Measurements from ENCODE around the gene PSMC3. TPM values are rescaled to one million over a fixed set of nuclear protein-coding genes. Genes with fewer than 3 reads are reported as not detected.

Gene PSMC3
- total RNA-seq, 1 experiment from 2014 or later: 275 TPM

GRCh38 chr11:47468598-47469214 is 42.5 kb upstream of the PSMC3 start:
- ATAC-seq (no peak), DNase-seq (no peak)
- H3K27me3 ChIP-seq (ENCODE audit: low read length): no peaks in the 10 kb centered on the region
- H3K9ac ChIP-seq (ENCODE audit: low read length): no peak overlapping the region
- no peak for TF ChIP-seq EZH2phosphoT487 (IDR thresholded peaks at IDR 0.05; ENCODE audit: borderline replicate concordance, low read length)
- no peak for TF ChIP-seq CTCF (conservative IDR thresholded peaks at IDR 0.05; ENCODE audit: low read depth, low read length)
- no peak for TF ChIP-seq EZH2 (IDR thresholded peaks at IDR 0.05; ENCODE audit: low read length, unreplicated experiment)
- no peaks in the 10 kb centered on the region for H4K20me1 ChIP-seq (ENCODE audit: low read length)
- H3K27ac ChIP-seq (ENCODE audit: low read length): no peak overlapping the region
- BruUV-seq (replicated peaks): no TSS peak
- 0 out of 2 replicates have a peak, but pooled peaks cover 6% of the 10 kb centered on the region for H3K79me2 ChIP-seq (ENCODE audit: low read length)
- no peaks in the 10 kb centered on the region for H3K9me3 ChIP-seq (ENCODE audit: low read length)
- POLR2A ChIA-PET (ENCODE audit: unreplicated experiment): no interaction called here
- intact Hi-C loops (cut with micrococcal nuclease): no loop called here
- CTCF ChIA-PET: no interaction called here
- H2AFZ ChIP-seq (ENCODE audit: low read length): no peak overlapping the region
- H3K4me3 ChIP-seq (ENCODE audit: low read length): no peak overlapping the region
- H3K36me3 ChIP-seq (ENCODE audit: low read depth, low read length): peaks cover 57% of the 10 kb centered on the region
- no peaks in the 10 kb centered on the region for H3K9me2 ChIP-seq (replicated peaks; ENCODE audit: low read length)
- H3F3A ChIP-seq (ENCODE audit: low read length, unreplicated experiment): no peaks in the 10 kb centered on the region
- H3K4me1 ChIP-seq (ENCODE audit: insufficient read depth, low read length): no peaks in the 10 kb centered on the region
- no peak overlapping the region for H3K4me2 ChIP-seq (ENCODE audit: low read length)

GRCh38 chr11:47467357-47467756 is 41.1 kb upstream of the PSMC3 start:
- no peak overlapping the region for H3K4me3 ChIP-seq (ENCODE audit: low read length)
- BruUV-seq (replicated peaks): TSS peak; percentile 7
- no peaks in the 10 kb centered on the region for H3K27me3 ChIP-seq (ENCODE audit: low read length)
- DNase-seq: no peak
- no peak overlapping the region for H3K9ac ChIP-seq (ENCODE audit: low read length)
- ATAC-seq: peak; percentile 27; the same call in 1 of the 2 replicates
- no peaks in the 10 kb centered on the region for H3K4me1 ChIP-seq (ENCODE audit: insufficient read depth, low read length)
- intact Hi-C loops (cut with micrococcal nuclease): no loop called here
- 0 out of 2 replicates have a peak, but pooled peaks cover 6% of the 10 kb centered on the region for H3K79me2 ChIP-seq (ENCODE audit: low read length)
- H4K20me1 ChIP-seq (ENCODE audit: low read length): no peaks in the 10 kb centered on the region
- H3K36me3 ChIP-seq (ENCODE audit: low read depth, low read length): peaks cover 44% of the 10 kb centered on the region
- H3K9me2 ChIP-seq (replicated peaks; ENCODE audit: low read length): no peaks in the 10 kb centered on the region
- H3K4me2 ChIP-seq (ENCODE audit: low read length): no peak overlapping the region
- H3K9me3 ChIP-seq (ENCODE audit: low read length): no peaks in the 10 kb centered on the region
- ChIA-PET CTCF (no interaction called here), POLR2A (ENCODE audit: unreplicated experiment) (no interaction called here)
- H3K27ac ChIP-seq (ENCODE audit: low read length): no peak overlapping the region
- H3F3A ChIP-seq (ENCODE audit: low read length, unreplicated experiment): no peaks in the 10 kb centered on the region
- TF ChIP-seq CTCF (conservative IDR thresholded peaks at IDR 0.05; ENCODE audit: low read depth, low read length) (no peak), EZH2phosphoT487 (IDR thresholded peaks at IDR 0.05; ENCODE audit: borderline replicate concordance, low read length) (no peak), EZH2 (IDR thresholded peaks at IDR 0.05; ENCODE audit: low read length, unreplicated experiment) (no peak)
- H2AFZ ChIP-seq (ENCODE audit: low read length): no peak overlapping the region

GRCh38 chr11:47466701-47467250 is 40.5 kb upstream of the PSMC3 start:
- H3K27ac ChIP-seq (ENCODE audit: low read length): no peak overlapping the region
- CTCF ChIA-PET: no interaction called here
- no peaks in the 10 kb centered on the region for H3K4me1 ChIP-seq (ENCODE audit: insufficient read depth, low read length)
- POLR2A ChIA-PET (ENCODE audit: unreplicated experiment): no interaction called here
- no peaks in the 10 kb centered on the region for H3F3A ChIP-seq (ENCODE audit: low read length, unreplicated experiment)
- no peak for ATAC-seq
- H4K20me1 ChIP-seq (ENCODE audit: low read length): no peaks in the 10 kb centered on the region
- no peak overlapping the region for H3K4me2 ChIP-seq (ENCODE audit: low read length)
- no peak overlapping the region for H2AFZ ChIP-seq (ENCODE audit: low read length)
- peaks cover 38% of the 10 kb centered on the region for H3K36me3 ChIP-seq (ENCODE audit: low read depth, low read length)
- no peak overlapping the region for H3K9ac ChIP-seq (ENCODE audit: low read length)
- no peaks in the 10 kb centered on the region for H3K9me2 ChIP-seq (replicated peaks; ENCODE audit: low read length)
- H3K4me3 ChIP-seq (ENCODE audit: low read length): no peak overlapping the region
- TF ChIP-seq EZH2phosphoT487 (IDR thresholded peaks at IDR 0.05; ENCODE audit: borderline replicate concordance, low read length) (no peak), EZH2 (IDR thresholded peaks at IDR 0.05; ENCODE audit: low read length, unreplicated experiment) (no peak), CTCF (conservative IDR thresholded peaks at IDR 0.05; ENCODE audit: low read depth, low read length) (no peak)
- no peaks in the 10 kb centered on the region for H3K9me3 ChIP-seq (ENCODE audit: low read length)
- H3K27me3 ChIP-seq (ENCODE audit: low read length): no peaks in the 10 kb centered on the region
- H3K79me2 ChIP-seq (ENCODE audit: low read length): 0 out of 2 replicates have a peak, but pooled peaks cover 6% of the 10 kb centered on the region
- intact Hi-C loops (cut with micrococcal nuclease): no loop called here
- DNase-seq: no peak
- BruUV-seq (replicated peaks): no TSS peak
